ENCODE results near the gene MVD. TPM values are rescaled to one million over a fixed set of nuclear protein-coding genes. Genes with fewer than 3 reads are reported as not detected.

The MVD gene
- total RNA-seq, 1 experiment from 2014 or later: 38.3 TPM

- intact Hi-C loops (cut with micrococcal nuclease): no loop called here
- no peak; the same call in 1 of the 2 replicates for ATAC-seq
- DNase-seq: no peak
- H3F3A ChIP-seq (ENCODE audit: low read length, unreplicated experiment): no peaks in the 10 kb centered on the region
- ChIA-PET CTCF (no interaction called here), POLR2A (ENCODE audit: unreplicated experiment) (no interaction called here)
- BruUV-seq (replicated peaks): no TSS peak
- no peak overlapping the region for H3K4me3 ChIP-seq (ENCODE audit: low read length)
- TF ChIP-seq EZH2 (IDR thresholded peaks at IDR 0.05; ENCODE audit: low read length, unreplicated experiment) (no peak), EZH2phosphoT487 (IDR thresholded peaks at IDR 0.05; ENCODE audit: borderline replicate concordance, low read length) (no peak), CTCF (conservative IDR thresholded peaks at IDR 0.05; ENCODE audit: low read depth, low read length) (no peak)
- no peak overlapping the region for H2AFZ ChIP-seq (ENCODE audit: low read length)
- no peak overlapping the region for H3K27ac ChIP-seq (ENCODE audit: low read length)
- no peaks in the 10 kb centered on the region for H3K27me3 ChIP-seq (ENCODE audit: low read length)
- no peaks in the 10 kb centered on the region for H4K20me1 ChIP-seq (ENCODE audit: low read length)
- H3K9me2 ChIP-seq (replicated peaks; ENCODE audit: low read length): no peaks in the 10 kb centered on the region
- no peaks in the 10 kb centered on the region for H3K79me2 ChIP-seq (ENCODE audit: low read length)
- no peak overlapping the region for H3K9ac ChIP-seq (ENCODE audit: low read length)
- no peaks in the 10 kb centered on the region for H3K9me3 ChIP-seq (ENCODE audit: low read length)
- H3K36me3 ChIP-seq (ENCODE audit: low read depth, low read length): no peaks in the 10 kb centered on the region
- no peak overlapping the region for H3K4me2 ChIP-seq (ENCODE audit: low read length)
- H3K4me1 ChIP-seq (ENCODE audit: insufficient read depth, low read length): peaks cover 6% of the 10 kb centered on the region; the same call in 1 of the 2 replicates
Measured at GRCh38 chr16:88678224-88678979, 15.5 kb upstream of the MVD start.

GRCh38 chr16:88677721-88678120 lies 14.8 kb upstream of the MVD start:
- intact Hi-C loops (cut with micrococcal nuclease): no loop called here
- ATAC-seq: no peak
- Histone ChIP-seq H3K9ac (ENCODE audit: low read length) (no peak overlapping the region), H3K27ac (ENCODE audit: low read length) (no peak overlapping the region), H3F3A (ENCODE audit: low read length, unreplicated experiment) (no peaks in the 10 kb centered on the region), H3K79me2 (ENCODE audit: low read length) (no peaks in the 10 kb centered on the region), H3K9me2 (replicated peaks; ENCODE audit: low read length) (no peaks in the 10 kb centered on the region), H3K27me3 (ENCODE audit: low read length) (no peaks in the 10 kb centered on the region), H2AFZ (ENCODE audit: low read length) (no peak overlapping the region), H4K20me1 (ENCODE audit: low read length) (no peaks in the 10 kb centered on the region), H3K4me3 (ENCODE audit: low read length) (no peak overlapping the region), H3K4me2 (ENCODE audit: low read length) (no peak overlapping the region), H3K36me3 (ENCODE audit: low read depth, low read length) (no peaks in the 10 kb centered on the region), H3K4me1 (ENCODE audit: insufficient read depth, low read length) (peaks cover 6% of the 10 kb centered on the region; the same call in 1 of the 2 replicates), H3K9me3 (ENCODE audit: low read length) (no peaks in the 10 kb centered on the region)
- no peak for TF ChIP-seq EZH2 (IDR thresholded peaks at IDR 0.05; ENCODE audit: low read length, unreplicated experiment)
- DNase-seq: no peak
- POLR2A ChIA-PET (ENCODE audit: unreplicated experiment): no interaction called here
- BruUV-seq (replicated peaks): no TSS peak
- CTCF ChIA-PET: no interaction called here

GRCh38 chr16:88676502-88677242 lies 13.8 kb upstream of the MVD start:
- H3F3A ChIP-seq (ENCODE audit: low read length, unreplicated experiment): no peaks in the 10 kb centered on the region
- H4K20me1 ChIP-seq (ENCODE audit: low read length): no peaks in the 10 kb centered on the region
- TF ChIP-seq CTCF (conservative IDR thresholded peaks at IDR 0.05; ENCODE audit: low read depth, low read length): no peak
- TF ChIP-seq EZH2phosphoT487 (IDR thresholded peaks at IDR 0.05; ENCODE audit: borderline replicate concordance, low read length): no peak
- TF ChIP-seq EZH2 (IDR thresholded peaks at IDR 0.05; ENCODE audit: low read length, unreplicated experiment): no peak
- no peak overlapping the region for H2AFZ ChIP-seq (ENCODE audit: low read length)
- ATAC-seq (no peak), DNase-seq (no peak)
- peaks cover 6% of the 10 kb centered on the region; the same call in 1 of the 2 replicates for H3K4me1 ChIP-seq (ENCODE audit: insufficient read depth, low read length)
- no peaks in the 10 kb centered on the region for H3K9me3 ChIP-seq (ENCODE audit: low read length)
- no peaks in the 10 kb centered on the region for H3K27me3 ChIP-seq (ENCODE audit: low read length)
- H3K4me3 ChIP-seq (ENCODE audit: low read length): no peak overlapping the region
- no peak overlapping the region for H3K9ac ChIP-seq (ENCODE audit: low read length)
- ChIA-PET POLR2A (ENCODE audit: unreplicated experiment) (no interaction called here), CTCF (no interaction called here)
- no peaks in the 10 kb centered on the region for H3K79me2 ChIP-seq (ENCODE audit: low read length)
- no peak overlapping the region for H3K27ac ChIP-seq (ENCODE audit: low read length)
- intact Hi-C loops (cut with micrococcal nuclease): no loop called here
- no peak overlapping the region for H3K4me2 ChIP-seq (ENCODE audit: low read length)
- no peaks in the 10 kb centered on the region for H3K36me3 ChIP-seq (ENCODE audit: low read depth, low read length)
- no TSS peak for BruUV-seq (replicated peaks)
- no peaks in the 10 kb centered on the region for H3K9me2 ChIP-seq (replicated peaks; ENCODE audit: low read length)
